NCI-H446 treated with DMSO at 0.1 percent for 48 hours (cell line): ENCODE results near the gene POU5F1.
"Not testable (repeated sequence)": the region's sequence is repeated elsewhere in the genome, so short reads cannot be mapped to it uniquely, and the experiment has no call there.

Experiments
- DNase-seq: peaks from one replicate; lab custom pipeline; 2025; lab: John Stamatoyannopoulos, UW

The POU5F1 gene

GRCh38 chr6:31190488-31190887, 20.0 kb upstream of the POU5F1 start:
- DNase-seq = no peak

- DNase-seq = not testable (repeated sequence)
Observed at GRCh38 chr6:31189223-31189622, 18.7 kb upstream of the POU5F1 start.

GRCh38 chr6:31187780-31188194, 17.3 kb upstream of the POU5F1 start:
- no peak for DNase-seq

- no peak for DNase-seq
Observed at GRCh38 chr6:31186052-31186734, 15.7 kb upstream of the POU5F1 start.

GRCh38 chr6:31185695-31186051, 15.2 kb upstream of the POU5F1 start:
- DNase-seq = not testable (repeated sequence)

- not testable (repeated sequence) for DNase-seq
Observed at GRCh38 chr6:31183859-31184258, 13.4 kb upstream of the POU5F1 start.

- not testable (repeated sequence) for DNase-seq
Observed at GRCh38 chr6:31183287-31183686, 12.8 kb upstream of the POU5F1 start.

GRCh38 chr6:31180500-31180899, 10.0 kb upstream of the POU5F1 start:
- DNase-seq = no peak

- no peak for DNase-seq
Observed at GRCh38 chr6:31179896-31180295, 9.4 kb upstream of the POU5F1 start.

GRCh38 chr6:31179042-31179386, 8.5 kb upstream of the POU5F1 start:
- no peak for DNase-seq

- no peak for DNase-seq
Observed at GRCh38 chr6:31178143-31179041, 7.9 kb upstream of the POU5F1 start.

- DNase-seq = no peak
Observed at GRCh38 chr6:31175971-31176370, 5.5 kb upstream of the POU5F1 start.

- no peak for DNase-seq
Observed at GRCh38 chr6:31174378-31174777, 3.9 kb upstream of the POU5F1 start.

- DNase-seq = no peak
Observed at GRCh38 chr6:31173406-31173805, 2.9 kb upstream of the POU5F1 start.

GRCh38 chr6:31172973-31173384, 2.5 kb upstream of the POU5F1 start:
- DNase-seq = no peak

- DNase-seq = no peak
Observed at GRCh38 chr6:31171931-31172905, 1.7 kb upstream of the POU5F1 start.

GRCh38 chr6:31170987-31171671, 647 bp upstream of the POU5F1 start:
- no peak for DNase-seq

- not testable (repeated sequence) for DNase-seq
Observed at GRCh38 chr6:31169858-31170599, 453 bp downstream of the POU5F1 start.

GRCh38 chr6:31169123-31169857, 1.2 kb downstream of the POU5F1 start:
- no peak for DNase-seq

GRCh38 chr6:31168606-31169005, 1.9 kb downstream of the POU5F1 start:
- no peak for DNase-seq
